Keratinocyte (primary cell): ENCODE results near the gene DRG2.

Experiments used
- CTCF ChIP-seq, 3 experiments: IDR thresholded peaks in 1 of 3; conservative IDR thresholded peaks in 1 of 3; optimal IDR thresholded peaks in 1 of 3; 2 replicates in 2 of 3; 3 replicates in 1 of 3; pipeline versions ENCODE3 to v1.5.1; 2011; ENCODE audit warnings: low read length in 3 of 3, mild to moderate bottlenecking in 3 of 3, moderate library complexity in 2 of 3, control low read depth in 1 of 3, inconsistent platforms in 1 of 3; ENCODE audit not compliant: insufficient read depth in 2 of 3; ENCODE audit errors: extremely low read depth in 1 of 3
- EZH2 ChIP-seq: IDR thresholded peaks from one replicate; pipeline ENCODE4 v1.6.1; 2012; ENCODE audit warnings: inconsistent platforms, mild to moderate bottlenecking, low read length, moderate library complexity

GRCh38 chr17:18117533-18117932 is 29.8 kb downstream of the DRG2 start:
- TF ChIP-seq CTCF (optimal IDR thresholded peaks at IDR 0.05 in 1 of 3, IDR thresholded peaks at IDR 0.05 in 1 of 3, conservative IDR thresholded peaks at IDR 0.05 in 1 of 3; ENCODE audit: extremely low read depth in 1 of 3, insufficient read depth in 2 of 3, low read length in 3 of 3): no peak
- TF ChIP-seq EZH2: no peak
